GM19023 (cell line): Measurements from ENCODE around the gene FMNL2.

ENCODE experiments used
- ATAC-seq: cut with Tn5 transposase; IDR thresholded peaks from one replicate; pipeline ENCODE4 v1.9.1; 2021; ENCODE audit warnings: mild to moderate bottlenecking, moderate library complexity; ENCODE audit not compliant: unreplicated experiment

Gene FMNL2

DNA sequence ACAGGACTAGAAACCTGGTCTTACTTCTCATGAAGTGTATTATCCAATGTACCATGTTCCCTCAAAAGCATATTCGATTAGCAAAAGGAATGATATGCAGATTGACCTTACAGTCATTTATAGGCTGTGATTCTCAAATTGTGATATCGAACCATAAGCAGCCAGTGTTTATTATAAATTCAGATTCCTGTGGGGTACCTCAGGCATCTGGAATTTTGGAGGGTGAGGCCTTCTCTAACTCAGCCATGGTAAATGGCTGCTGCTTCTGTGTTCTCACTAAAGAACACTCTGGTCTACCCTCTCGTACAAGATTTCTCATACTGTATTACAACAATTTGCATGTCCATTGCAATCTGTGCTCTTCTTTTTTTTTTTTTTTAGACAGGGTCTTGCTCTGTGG lies 297.8 kb downstream of the FMNL2 start:
- no peak for ATAC-seq

- no peak for ATAC-seq
Measured at GRCh38 chr2:152635635-152636298, 300.8 kb downstream of the FMNL2 start.

- no peak for ATAC-seq
Measured at GRCh38 chr2:152637251-152637650, 302.3 kb downstream of the FMNL2 start.

DNA sequence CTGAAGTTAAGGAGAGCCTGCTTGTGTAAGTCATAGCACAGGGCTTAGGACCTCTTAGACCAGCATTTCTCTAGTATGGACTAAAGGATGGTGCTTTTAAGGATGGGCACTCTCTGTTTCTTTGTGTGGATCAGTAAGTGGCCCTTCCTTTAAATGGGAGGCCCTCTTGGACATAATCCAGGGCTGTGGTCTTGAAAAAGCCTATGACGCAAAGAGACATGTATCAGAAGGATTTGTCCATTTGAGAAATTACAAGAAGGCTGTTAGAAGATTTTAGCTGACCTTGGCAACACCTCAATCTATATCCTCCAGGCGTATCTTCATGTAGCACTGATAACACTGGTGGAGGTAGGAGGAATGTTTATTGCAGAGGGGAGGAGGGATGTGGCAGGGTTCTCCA lies 303.1 kb downstream of the FMNL2 start:
- ATAC-seq, result no peak

- no peak for ATAC-seq
Measured at GRCh38 chr2:152638590-152638989, 303.6 kb downstream of the FMNL2 start.

DNA sequence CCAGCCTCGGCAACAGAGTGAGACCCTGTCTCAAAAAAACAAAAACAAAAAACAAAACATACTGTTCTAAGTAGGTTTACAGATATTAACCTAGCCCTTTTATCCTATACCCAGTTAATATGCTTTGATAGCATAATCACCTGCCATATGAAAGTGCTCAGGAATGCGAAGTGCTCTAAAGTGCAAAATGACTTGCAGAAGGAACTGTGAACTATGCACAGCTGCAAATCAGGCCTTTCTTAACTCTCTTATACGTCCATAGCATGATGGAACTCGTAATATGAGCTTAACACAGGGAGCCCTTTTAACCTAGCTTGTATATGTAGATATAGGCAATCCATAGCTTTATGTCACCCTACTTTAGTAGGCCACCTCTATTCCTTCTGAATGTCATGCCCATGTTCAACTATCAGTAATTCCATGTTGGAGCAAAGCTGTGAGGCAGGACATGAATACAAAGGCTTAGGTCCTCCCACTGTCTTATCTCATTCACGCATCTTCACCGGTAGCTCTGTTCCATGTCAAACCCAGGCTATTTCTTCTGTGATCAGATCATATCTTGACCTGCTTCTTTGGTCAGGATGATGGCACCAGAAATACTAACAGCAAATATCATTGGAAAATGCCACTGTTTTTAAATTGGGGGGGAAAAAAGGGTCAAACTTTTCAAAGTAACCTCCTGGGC lies 309.4 kb downstream of the FMNL2 start:
- ATAC-seq, result no peak

- ATAC-seq, result no peak
Measured at GRCh38 chr2:152646264-152646663, 311.3 kb downstream of the FMNL2 start.

DNA sequence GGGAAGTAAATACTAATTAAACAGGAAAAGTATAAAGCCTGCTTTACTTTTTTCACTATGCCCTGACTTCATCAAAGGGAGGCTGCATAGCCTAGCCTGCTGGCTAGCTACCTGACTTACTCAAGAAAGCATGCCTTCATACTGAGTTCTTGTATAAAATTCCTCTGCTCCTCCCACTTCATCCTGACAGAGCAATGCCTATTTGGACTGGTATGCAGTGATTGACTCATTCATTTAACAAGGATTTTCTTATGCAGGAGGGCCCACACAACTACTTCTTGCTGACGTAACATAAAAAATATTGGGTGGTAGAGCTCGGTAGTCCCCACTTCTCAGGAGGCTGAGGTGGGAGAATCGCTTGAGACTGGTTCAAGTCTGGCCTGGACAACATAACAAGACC lies 311.8 kb downstream of the FMNL2 start:
- no peak for ATAC-seq

DNA sequence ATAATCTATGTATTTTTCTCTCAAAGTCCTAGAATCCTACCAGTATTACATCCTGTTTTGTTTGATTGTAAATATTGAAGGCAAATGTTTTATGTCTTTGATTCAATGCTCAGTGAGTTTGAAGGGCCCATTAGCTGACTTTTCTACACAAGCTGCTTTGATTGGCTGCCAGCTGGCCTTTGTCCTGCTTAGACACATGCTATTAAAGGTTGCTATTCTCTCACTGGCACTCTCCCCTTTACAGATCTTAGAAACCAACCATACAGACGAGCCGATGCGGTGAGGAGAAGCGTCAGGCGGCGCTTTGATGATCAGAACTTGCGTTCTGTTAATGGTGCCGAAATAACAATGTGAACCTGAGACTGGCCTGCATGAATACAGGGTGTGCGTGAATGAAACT lies 312.6 kb downstream of the FMNL2 start:
- ATAC-seq, result no peak

DNA sequence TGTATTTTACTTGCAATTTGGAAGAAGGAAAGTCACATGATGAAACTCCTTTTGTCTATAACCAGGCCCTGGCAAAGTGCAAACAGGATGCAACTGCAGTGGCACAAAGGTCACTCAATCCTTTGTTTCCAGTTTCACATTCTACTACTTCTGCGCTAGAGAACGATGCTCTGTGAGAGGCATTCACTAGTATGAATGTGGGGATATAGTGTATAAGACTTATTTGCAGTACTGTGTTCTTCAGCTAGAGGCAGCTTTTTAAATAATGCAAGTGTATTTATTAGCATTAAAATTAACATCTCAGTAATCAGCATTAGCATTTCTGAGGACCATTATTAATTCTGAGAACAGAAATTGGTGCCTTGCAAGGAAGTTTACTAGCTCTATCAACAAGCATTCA lies 313.4 kb downstream of the FMNL2 start:
- ATAC-seq, result no peak

DNA sequence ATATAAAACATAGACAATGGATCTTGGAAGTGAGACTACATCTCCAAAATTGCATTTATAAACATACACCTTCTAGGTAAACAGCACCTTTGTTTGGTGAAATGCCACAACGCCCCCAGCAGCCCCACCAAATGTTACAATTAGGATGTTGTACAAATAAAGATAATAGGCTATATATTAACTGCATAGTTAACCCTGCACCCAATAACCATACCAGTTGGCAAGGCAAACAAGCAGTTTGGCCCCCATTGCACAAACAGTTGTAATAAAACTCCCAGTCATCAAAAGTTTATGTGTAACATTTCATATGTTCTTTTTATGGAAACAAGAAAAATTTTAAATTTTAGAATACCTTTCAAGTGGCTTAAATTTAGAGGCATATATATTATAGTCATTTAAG lies 315.0 kb downstream of the FMNL2 start:
- no peak for ATAC-seq

- no peak for ATAC-seq
Measured at GRCh38 chr2:152650768-152651371, 315.9 kb downstream of the FMNL2 start.

DNA sequence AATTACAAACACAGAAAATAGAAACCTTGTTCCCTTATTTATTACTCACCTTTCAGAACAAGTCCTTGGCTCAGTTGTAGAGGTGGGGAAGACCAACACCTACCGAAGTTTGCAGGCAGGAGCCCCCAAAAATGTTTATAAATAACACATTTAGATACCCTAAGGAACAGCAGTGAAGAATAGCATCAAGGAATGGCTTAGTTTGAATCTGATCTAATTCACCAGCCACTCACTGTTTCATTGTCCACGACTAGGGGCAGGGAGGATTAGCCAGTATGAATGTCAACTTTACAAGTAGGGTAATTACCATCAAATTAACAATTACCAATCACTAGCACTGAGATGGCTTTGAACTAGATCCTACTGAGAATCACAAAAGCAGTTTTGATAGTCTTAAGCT lies 316.9 kb downstream of the FMNL2 start:
- no peak for ATAC-seq

- no peak for ATAC-seq
Measured at GRCh38 chr2:152655880-152656279, 320.9 kb downstream of the FMNL2 start.

DNA sequence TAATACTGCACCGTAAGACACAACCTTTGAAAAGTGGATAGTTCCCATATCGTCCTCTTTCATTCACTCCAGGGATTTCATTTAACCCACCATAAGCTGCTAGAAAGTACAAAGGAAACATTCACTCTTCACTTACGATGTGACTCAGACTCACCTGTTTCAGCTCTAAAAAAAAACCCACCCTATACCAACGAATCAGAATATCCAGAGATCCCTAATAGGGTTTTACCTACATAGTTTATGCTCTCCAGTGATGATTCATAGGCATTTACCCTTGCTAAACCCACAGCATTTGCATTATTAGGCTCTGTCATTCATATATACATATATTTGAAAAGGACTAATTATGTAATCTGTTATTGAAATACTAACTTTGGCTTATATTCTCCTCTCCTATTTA lies 322.1 kb downstream of the FMNL2 start:
- peak; percentile 66 for ATAC-seq

- ATAC-seq, result no peak
Measured at GRCh38 chr2:152658221-152658620, 323.2 kb downstream of the FMNL2 start.

DNA sequence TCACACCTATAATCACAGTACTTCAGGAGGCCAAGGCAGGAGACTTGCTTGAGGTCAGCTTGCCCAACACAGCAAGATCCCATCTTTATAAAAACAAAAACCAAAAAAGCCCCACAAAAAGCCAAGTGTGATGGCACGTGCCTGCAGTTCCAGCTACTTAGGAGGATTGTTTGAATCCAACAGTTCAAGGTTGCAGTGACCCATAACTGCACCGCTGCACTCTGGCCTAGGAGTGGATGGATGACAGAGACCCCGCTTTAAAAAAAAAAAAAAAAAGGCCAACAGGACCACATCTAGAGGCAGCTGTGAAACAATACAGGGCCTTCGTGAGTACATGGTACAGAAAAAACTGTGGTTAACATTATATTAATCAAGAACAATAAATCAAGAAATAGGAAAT lies 326.1 kb downstream of the FMNL2 start:
- no peak for ATAC-seq

DNA sequence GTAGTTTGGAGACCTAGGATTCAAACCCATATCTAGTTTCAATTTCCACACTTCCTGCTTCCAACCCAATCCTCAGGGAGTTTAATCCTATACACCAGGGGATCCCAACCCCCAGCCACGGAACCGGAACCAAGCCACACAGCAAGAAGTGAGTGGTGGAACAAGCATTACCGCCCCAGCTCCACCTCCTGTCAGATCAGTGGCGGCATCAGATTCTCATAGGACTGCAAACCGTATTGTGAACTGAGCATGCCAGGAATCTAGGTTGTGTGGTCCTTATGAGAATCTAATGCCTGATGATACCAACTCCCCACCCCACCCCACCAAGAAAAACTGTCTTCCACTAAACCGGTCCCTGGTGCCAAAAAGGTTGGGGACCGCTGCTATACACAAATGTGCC lies 329.8 kb downstream of the FMNL2 start:
- ATAC-seq, result no peak

- ATAC-seq, result no peak
Measured at GRCh38 chr2:152674334-152674733, 339.4 kb downstream of the FMNL2 start.

DNA sequence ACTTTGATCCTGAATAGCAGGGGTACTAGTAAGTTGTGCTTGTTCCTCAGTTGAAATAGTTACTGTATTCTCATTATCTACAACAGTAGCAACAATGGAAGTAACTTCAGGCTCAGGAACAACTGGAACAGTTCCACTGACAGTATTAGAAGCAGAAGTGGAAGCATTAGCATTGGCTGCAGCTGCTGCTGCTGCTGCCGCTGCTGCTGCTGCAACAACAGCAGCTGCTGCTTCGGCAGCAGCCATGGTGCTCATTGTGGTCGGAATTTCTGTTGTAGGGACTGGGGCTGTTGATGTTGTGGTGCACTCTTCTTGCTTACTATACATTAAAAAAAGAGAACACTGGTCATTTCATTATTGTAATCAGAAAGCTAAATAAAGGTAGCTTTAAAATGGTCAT lies 341.5 kb downstream of the FMNL2 start:
- ATAC-seq, result no peak

GRCh38 chr2:152678808-152679207 lies 343.8 kb downstream of the FMNL2 start:
- no peak for ATAC-seq

DNA sequence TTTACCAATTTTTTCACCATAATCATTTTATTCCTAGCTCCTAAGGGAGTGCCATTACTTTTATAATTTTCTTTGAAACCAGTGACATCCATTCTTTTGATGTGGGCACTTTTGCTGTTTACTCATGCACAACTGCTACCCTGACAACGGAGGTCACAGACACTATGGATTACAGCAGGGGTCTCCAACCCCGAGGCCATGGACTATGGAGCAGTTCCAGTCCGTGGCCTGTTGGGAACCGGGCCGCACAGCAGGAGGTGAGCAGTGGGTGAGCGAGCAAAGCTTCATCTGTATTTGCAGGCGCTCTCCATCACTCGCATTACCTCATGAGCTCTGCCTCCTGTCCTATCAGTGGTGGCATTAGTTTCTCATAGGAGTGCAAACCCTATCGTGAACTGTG lies 347.7 kb downstream of the FMNL2 start:
- no peak for ATAC-seq
